Epithelial cell of proximal tubule (primary cell): ENCODE results near the gene SYNJ2. TPM values are rescaled to one million over a fixed set of nuclear protein-coding genes. Genes with fewer than 3 reads are reported as not detected.

Experiments
- DNase-seq: peaks from one replicate; pipeline ENCODE4 v3.0.0-alpha.2; 2011; ENCODE audit warnings: low read depth
- H3K4me3 ChIP-seq: 2 replicates; pipeline ENCODE4 v1.5.1; 2011; ENCODE audit warnings: low read depth, mild to moderate bottlenecking, low read length
- CTCF ChIP-seq: conservative IDR thresholded peaks from 2 replicates; pipeline ENCODE4 v1.5.1; 2012; ENCODE audit warnings: low read depth, mild to moderate bottlenecking, low read length
- total RNA-seq: library from RNA; depleted of rRNA; stranded (reverse); fragments of >200 nt; gene quantifications from 2 replicates; pipeline ENCODE4 v1.2.3, GENCODE V29; 2015

The SYNJ2 gene
- total RNA-seq, 1 donor from 2014 or later, result 19.1 TPM

GRCh38 chr6:157959451-157960227 is 22.0 kb upstream of the SYNJ2 start:
- no peak for DNase-seq
- TF ChIP-seq CTCF, result no peak
- H3K4me3 ChIP-seq, result no peak overlapping the region

- TF ChIP-seq CTCF, result no peak
- DNase-seq, result no peak
- no peak overlapping the region for H3K4me3 ChIP-seq
These were observed 20.4 kb upstream of the SYNJ2 start for GRCh38 chr6:157961153-157961831.

GRCh38 chr6:157961832-157962575 is 19.7 kb upstream of the SYNJ2 start:
- no peak overlapping the region for H3K4me3 ChIP-seq
- no peak for TF ChIP-seq CTCF
- no peak for DNase-seq

- no peak overlapping the region for H3K4me3 ChIP-seq
- TF ChIP-seq CTCF, result no peak
- no peak for DNase-seq
These were observed 18.9 kb upstream of the SYNJ2 start for GRCh38 chr6:157962601-157963302.

- H3K4me3 ChIP-seq, result no peak overlapping the region
- no peak for DNase-seq
- TF ChIP-seq CTCF, result no peak
These were observed 17.6 kb upstream of the SYNJ2 start for GRCh38 chr6:157964100-157964499.

GRCh38 chr6:157965387-157965786 is 16.3 kb upstream of the SYNJ2 start:
- no peak for DNase-seq
- H3K4me3 ChIP-seq, result no peak overlapping the region
- no peak for TF ChIP-seq CTCF
